M059J (cell line): ENCODE data around the gene ZXDA. TPM values are rescaled to one million over a fixed set of nuclear protein-coding genes. Genes with fewer than 3 reads are reported as not detected.
"Not testable (repeated sequence)": the region's sequence is repeated elsewhere in the genome, so short reads cannot be mapped to it uniquely, and the experiment has no call there.

Experiments used
- DNase-seq: peaks from one replicate; pipeline ENCODE4 v3.0.0-alpha.2; 2012; ENCODE audit warnings: low read depth
- total RNA-seq: library from RNA; depleted of rRNA; stranded (reverse); fragments of >200 nt; shearing (Covaris generic); gene quantifications from 2 replicates; pipeline ENCODE4 v1.2.3, GENCODE V29; 2014; rRNA removed

ZXDA gene
- 5.8 and 6.8 TPM in 2 replicates for total RNA-seq

GRCh38 chrX:57910287-57910912, at the start of gene ZXDA:
Gene ZXDA (minus strand): TSS chrX:57910458. CDS start chrX:57910420, 38 bp downstream.
- peak; percentile 40 for DNase-seq

GRCh38 chrX:57952320-57952678, 42.0 kb upstream of the ZXDA start:
- DNase-seq, result peak; percentile 20

- DNase-seq, result no peak
Observed at GRCh38 chrX:57951666-57952319, 41.5 kb upstream of the ZXDA start.

- DNase-seq, result no peak
Observed at GRCh38 chrX:57933321-57933720, 23.1 kb upstream of the ZXDA start.

- DNase-seq, result no peak
Observed at GRCh38 chrX:57932266-57932665, 22.0 kb upstream of the ZXDA start.

GRCh38 chrX:57930051-57930450, 19.8 kb upstream of the ZXDA start:
- no peak for DNase-seq

- DNase-seq, result peak; percentile 53
Observed at GRCh38 chrX:57929373-57929772, 19.1 kb upstream of the ZXDA start.

GRCh38 chrX:57925806-57926205, 15.5 kb upstream of the ZXDA start:
- no peak for DNase-seq

GRCh38 chrX:57918750-57919436, 8.6 kb upstream of the ZXDA start:
- peak; percentile 68 for DNase-seq

GRCh38 chrX:57915680-57916079, 5.4 kb upstream of the ZXDA start:
- DNase-seq, result no peak

- peak; percentile 39 for DNase-seq
Observed at GRCh38 chrX:57909595-57910286, 517 bp downstream of the ZXDA start.

- DNase-seq, result not testable (repeated sequence)
Observed at GRCh38 chrX:57908972-57909594, 1.2 kb downstream of the ZXDA start.

GRCh38 chrX:57906790-57907189, 3.5 kb downstream of the ZXDA start:
- DNase-seq, result peak; percentile 86

GRCh38 chrX:57905141-57905540, 5.1 kb downstream of the ZXDA start:
- DNase-seq, result no peak

- DNase-seq, result no peak
Observed at GRCh38 chrX:57904176-57904880, 5.9 kb downstream of the ZXDA start.

- no peak for DNase-seq
Observed at GRCh38 chrX:57902633-57903032, 7.6 kb downstream of the ZXDA start.

- no peak for DNase-seq
Observed at GRCh38 chrX:57901466-57901865, 8.8 kb downstream of the ZXDA start.

- DNase-seq, result peak; percentile 68
Observed at GRCh38 chrX:57900975-57901374, 9.3 kb downstream of the ZXDA start.

GRCh38 chrX:57899906-57900305, 10.4 kb downstream of the ZXDA start:
- no peak for DNase-seq

- no peak for DNase-seq
Observed at GRCh38 chrX:57899064-57899463, 11.2 kb downstream of the ZXDA start.

GRCh38 chrX:57871463-57871862, 38.8 kb downstream of the ZXDA start:
- peak; percentile 15 for DNase-seq
